MCF 10A (cell line): Measurements from ENCODE around the gene PRKN. TPM values are rescaled to one million over a fixed set of nuclear protein-coding genes. Genes with fewer than 3 reads are reported as not detected.
A peak's percentile ranks its signal among the peaks of the same experiment; 100 is the strongest.

Experiments
- BruUV-seq: library from RNA; stranded (reverse); fragments of 400-500 nt; replicated peaks from 2 replicates; lab custom pipeline; 2021; lab: Mats Ljungman, UMichigan
- CTCF ChIA-PET: fragments of 300-600 bp; sonication (Branson Sonifier 250); formaldehyde crosslinking; extraction: SDS; loops from one replicate; lab custom pipeline; 2021; ENCODE audit warnings: antibody characterized with exemption, inconsistent platforms; lab: Yijun Ruan, JAX
- POLR2A ChIA-PET: fragments of 300-600, 350-650 bp; sonication (Branson Sonifier 250); formaldehyde crosslinking; extraction: SDS; loops from one replicate; lab custom pipeline; 2020; ENCODE audit warnings: antibody characterized with exemption, inconsistent platforms; lab: Yijun Ruan, JAX
- DNase-seq: peaks from one replicate; pipeline ENCODE4 v3.0.0-alpha.2; 2018; ENCODE audit not compliant: unreplicated experiment
- H3K27ac Mint-ChIP-seq: one replicate; pipeline ENCODE4 v1.8.0; 2022; ENCODE audit warnings: mild to moderate bottlenecking, low read depth, mixed read lengths; ENCODE audit not compliant: unreplicated experiment
- H3K27me3 Mint-ChIP-seq: one replicate; pipeline ENCODE4 v1.8.0; 2022; ENCODE audit warnings: mixed read lengths; ENCODE audit not compliant: insufficient read depth, unreplicated experiment
- H3K36me3 Mint-ChIP-seq: one replicate; pipeline ENCODE4 v1.8.0; 2022; ENCODE audit warnings: mild to moderate bottlenecking, moderate library complexity, mixed read lengths; ENCODE audit not compliant: insufficient read depth, unreplicated experiment
- H3K4me1 Mint-ChIP-seq: one replicate; pipeline ENCODE4 v1.8.0; 2022; ENCODE audit warnings: mixed read lengths; ENCODE audit not compliant: insufficient read depth, unreplicated experiment
- H3K4me3 Mint-ChIP-seq: one replicate; pipeline ENCODE4 v1.8.0; 2022; ENCODE audit warnings: mild to moderate bottlenecking, moderate library complexity, mixed read lengths; ENCODE audit not compliant: unreplicated experiment
- H3K9me3 Mint-ChIP-seq: one replicate; pipeline ENCODE4 v1.8.0; 2022; ENCODE audit warnings: mixed read lengths; ENCODE audit not compliant: unreplicated experiment
- intact Hi-C: fragments of 100-400 bp; cut with micrococcal nuclease; formaldehyde crosslinking; loops from 2 replicates; pipeline ENCODE4 v1.14.1; 2022
- total RNA-seq: library from RNA; stranded (reverse); gene quantifications from 2 replicates; pipeline ENCODE4 v1.2.3, GENCODE V29; 2022
- TF ChIP-seq, protein P1 (sequence below): fragments of 200-600 bp; IDR thresholded peaks from one replicate; pipeline ENCODE4 v1.8.0; 2022; ENCODE audit warnings: antibody characterized with exemption, mild to moderate bottlenecking; ENCODE audit not compliant: unreplicated experiment

The PRKN gene
- total RNA-seq, 1 experiment from 2014 or later = 2.5 TPM

DNA sequence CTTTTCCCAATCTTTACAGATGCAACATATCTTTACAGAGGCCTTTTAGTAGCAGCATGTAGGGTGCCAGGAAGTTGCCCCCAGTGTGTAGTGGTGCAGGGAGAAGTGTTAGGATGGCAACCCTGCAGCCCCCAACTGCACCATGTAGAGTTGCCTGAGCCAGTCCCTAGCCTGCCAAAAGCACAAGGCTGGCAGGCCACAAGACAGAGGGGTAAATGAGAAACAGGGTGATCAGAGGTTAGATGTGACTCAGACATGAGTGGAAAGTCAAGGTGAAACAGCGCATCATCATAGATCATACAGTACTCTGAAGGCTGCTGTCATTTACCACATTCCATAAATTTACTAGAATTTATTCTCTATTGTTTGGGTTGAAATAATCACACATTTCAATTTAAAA, 467.5 kb downstream of the PRKN start:
- BruUV-seq = no TSS peak
- H3K27ac Mint-ChIP-seq = no peak overlapping the region
- no peaks in the 10 kb centered on the region for H3K36me3 Mint-ChIP-seq
- H3K27me3 Mint-ChIP-seq = no peaks in the 10 kb centered on the region
- H3K4me3 Mint-ChIP-seq = no peak overlapping the region
- CTCF ChIA-PET = no interaction called here
- POLR2A ChIA-PET = interaction anchor here (0.6 kb wide), 1 partner anchor 32 kb away, joined by 3 read pairs; no protein-coding TSS in a partner anchor
- TF ChIP-seq, protein P1, sequence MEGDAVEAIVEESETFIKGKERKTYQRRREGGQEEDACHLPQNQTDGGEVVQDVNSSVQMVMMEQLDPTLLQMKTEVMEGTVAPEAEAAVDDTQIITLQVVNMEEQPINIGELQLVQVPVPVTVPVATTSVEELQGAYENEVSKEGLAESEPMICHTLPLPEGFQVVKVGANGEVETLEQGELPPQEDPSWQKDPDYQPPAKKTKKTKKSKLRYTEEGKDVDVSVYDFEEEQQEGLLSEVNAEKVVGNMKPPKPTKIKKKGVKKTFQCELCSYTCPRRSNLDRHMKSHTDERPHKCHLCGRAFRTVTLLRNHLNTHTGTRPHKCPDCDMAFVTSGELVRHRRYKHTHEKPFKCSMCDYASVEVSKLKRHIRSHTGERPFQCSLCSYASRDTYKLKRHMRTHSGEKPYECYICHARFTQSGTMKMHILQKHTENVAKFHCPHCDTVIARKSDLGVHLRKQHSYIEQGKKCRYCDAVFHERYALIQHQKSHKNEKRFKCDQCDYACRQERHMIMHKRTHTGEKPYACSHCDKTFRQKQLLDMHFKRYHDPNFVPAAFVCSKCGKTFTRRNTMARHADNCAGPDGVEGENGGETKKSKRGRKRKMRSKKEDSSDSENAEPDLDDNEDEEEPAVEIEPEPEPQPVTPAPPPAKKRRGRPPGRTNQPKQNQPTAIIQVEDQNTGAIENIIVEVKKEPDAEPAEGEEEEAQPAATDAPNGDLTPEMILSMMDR = no peak
- DNase-seq = no peak
- H3K4me1 Mint-ChIP-seq = no peaks in the 10 kb centered on the region
- no peaks in the 10 kb centered on the region for H3K9me3 Mint-ChIP-seq
- intact Hi-C loops = no loop called here

DNA sequence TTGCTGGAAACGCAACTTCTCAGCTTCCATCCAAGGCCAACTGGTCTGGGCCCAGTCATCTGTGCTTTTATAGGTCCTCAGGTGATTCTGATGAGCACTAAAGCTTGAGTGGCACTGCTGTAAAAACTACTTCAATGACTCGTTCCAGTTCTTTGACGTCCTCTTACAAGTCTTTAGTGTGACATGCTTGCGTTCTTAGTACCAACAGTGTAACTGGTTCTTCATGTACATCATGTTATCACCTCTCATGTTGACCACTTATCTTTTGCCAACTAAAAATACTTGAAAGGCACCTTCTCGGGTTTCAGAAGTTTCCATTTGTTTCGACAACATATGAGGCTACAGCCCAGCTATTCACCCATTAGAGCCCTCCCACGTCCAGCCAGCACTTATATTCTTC, 468.9 kb downstream of the PRKN start:
- H3K9me3 Mint-ChIP-seq = no peaks in the 10 kb centered on the region
- no TSS peak for BruUV-seq
- TF ChIP-seq, protein P1 = no peak
- intact Hi-C loops = no loop called here
- ChIA-PET CTCF (interaction anchor here (0.7 kb wide), 1 partner anchor 1183 kb away, joined by 3 read pairs; no protein-coding TSS in a partner anchor), POLR2A (interaction anchor here (0.7 kb wide), 1 partner anchor 453 kb away, joined by 3 read pairs; no protein-coding TSS in a partner anchor)
- H3K27ac Mint-ChIP-seq = no peak overlapping the region
- no peak overlapping the region for H3K4me3 Mint-ChIP-seq
- H3K4me1 Mint-ChIP-seq = no peaks in the 10 kb centered on the region
- H3K27me3 Mint-ChIP-seq = no peaks in the 10 kb centered on the region
- DNase-seq = no peak
- H3K36me3 Mint-ChIP-seq = no peaks in the 10 kb centered on the region

DNA sequence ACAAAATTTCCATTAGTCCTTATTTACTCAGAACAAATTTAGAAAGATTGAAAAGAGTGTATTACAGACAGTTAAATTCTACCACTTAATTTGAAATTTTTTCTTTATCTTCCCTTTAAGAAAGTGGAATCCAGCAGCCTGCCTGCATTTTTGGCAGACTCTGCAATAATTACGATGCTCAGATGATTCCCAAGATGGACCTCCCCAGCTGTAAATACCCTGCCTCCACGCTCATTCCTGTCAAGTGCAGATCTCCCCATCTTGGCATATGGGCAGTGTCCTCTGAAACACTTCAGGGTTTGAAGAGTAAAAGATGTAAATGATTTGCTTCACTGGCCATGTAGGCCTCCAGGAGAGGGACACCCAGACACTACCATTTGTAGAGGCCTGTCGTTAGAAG, 471.2 kb downstream of the PRKN start:
- ChIA-PET CTCF (no interaction called here), POLR2A (no interaction called here)
- H3K9me3 Mint-ChIP-seq = no peaks in the 10 kb centered on the region
- TF ChIP-seq, protein P1 = no peak
- no peaks in the 10 kb centered on the region for H3K27me3 Mint-ChIP-seq
- H3K4me3 Mint-ChIP-seq = no peak overlapping the region
- BruUV-seq = no TSS peak
- no peak for DNase-seq
- no peak overlapping the region for H3K27ac Mint-ChIP-seq
- no peaks in the 10 kb centered on the region for H3K36me3 Mint-ChIP-seq
- intact Hi-C loops = no loop called here
- no peaks in the 10 kb centered on the region for H3K4me1 Mint-ChIP-seq

DNA sequence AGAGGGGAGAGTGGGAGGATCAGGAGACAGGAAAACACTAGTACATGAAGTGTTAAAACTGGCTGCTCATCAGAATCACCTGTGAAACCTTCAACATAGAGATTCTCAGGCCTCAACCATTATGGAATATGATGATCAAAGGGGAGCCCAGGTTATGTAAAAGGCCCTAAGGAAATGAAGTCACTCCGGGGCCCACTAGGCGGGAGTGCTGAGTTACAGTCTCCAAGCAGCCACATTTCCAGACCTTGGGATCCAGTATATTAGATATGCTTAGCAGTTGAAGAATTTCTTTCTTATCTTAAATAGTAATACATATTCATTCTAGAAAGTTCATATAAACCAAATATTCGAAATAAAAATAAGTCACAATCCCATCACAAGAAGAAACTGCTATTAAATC, 476.3 kb downstream of the PRKN start:
- POLR2A ChIA-PET = no interaction called here
- no peak overlapping the region for H3K4me3 Mint-ChIP-seq
- CTCF ChIA-PET = no interaction called here

More for the DNA sequence above, 476.3 kb downstream of the PRKN start:
- no peaks in the 10 kb centered on the region for H3K9me3 Mint-ChIP-seq
- H3K4me1 Mint-ChIP-seq = no peaks in the 10 kb centered on the region
- no TSS peak for BruUV-seq
- DNase-seq = peak; percentile 20
- intact Hi-C loops = no loop called here
- no peak overlapping the region for H3K27ac Mint-ChIP-seq
- no peaks in the 10 kb centered on the region for H3K27me3 Mint-ChIP-seq
- H3K36me3 Mint-ChIP-seq = no peaks in the 10 kb centered on the region
- TF ChIP-seq, protein P1 = peak; percentile 23
